Right renal cortex interstitium (tissue), 3 donors: Measurements from ENCODE around the gene B4GALNT4. TPM values are rescaled to one million over a fixed set of nuclear protein-coding genes. Genes with fewer than 3 reads are reported as not detected.
"Not testable (repeated sequence)": the region's sequence is repeated elsewhere in the genome, so short reads cannot be mapped to it uniquely, and the experiment has no call there.

Source experiments
- DNase-seq, 3 donors: peaks; one replicate each; pipeline ENCODE4 v3.0.0-alpha.2; 2013; ENCODE audit warnings: low read depth in 3 of 3, low spot score in 2 of 3
- polyA plus RNA-seq, 3 donors: library from polyadenylated mRNA; unstranded; fragments of 120-200 nt; gene quantifications; one replicate each; pipeline ENCODE4 v1.2.1, GENCODE V29; 2013; ENCODE audit not compliant: insufficient read length in 3 of 3

The B4GALNT4 gene
- polyA plus RNA-seq, 3 donors = 45.9 to 50.1 (median 47.4) TPM

DNA sequence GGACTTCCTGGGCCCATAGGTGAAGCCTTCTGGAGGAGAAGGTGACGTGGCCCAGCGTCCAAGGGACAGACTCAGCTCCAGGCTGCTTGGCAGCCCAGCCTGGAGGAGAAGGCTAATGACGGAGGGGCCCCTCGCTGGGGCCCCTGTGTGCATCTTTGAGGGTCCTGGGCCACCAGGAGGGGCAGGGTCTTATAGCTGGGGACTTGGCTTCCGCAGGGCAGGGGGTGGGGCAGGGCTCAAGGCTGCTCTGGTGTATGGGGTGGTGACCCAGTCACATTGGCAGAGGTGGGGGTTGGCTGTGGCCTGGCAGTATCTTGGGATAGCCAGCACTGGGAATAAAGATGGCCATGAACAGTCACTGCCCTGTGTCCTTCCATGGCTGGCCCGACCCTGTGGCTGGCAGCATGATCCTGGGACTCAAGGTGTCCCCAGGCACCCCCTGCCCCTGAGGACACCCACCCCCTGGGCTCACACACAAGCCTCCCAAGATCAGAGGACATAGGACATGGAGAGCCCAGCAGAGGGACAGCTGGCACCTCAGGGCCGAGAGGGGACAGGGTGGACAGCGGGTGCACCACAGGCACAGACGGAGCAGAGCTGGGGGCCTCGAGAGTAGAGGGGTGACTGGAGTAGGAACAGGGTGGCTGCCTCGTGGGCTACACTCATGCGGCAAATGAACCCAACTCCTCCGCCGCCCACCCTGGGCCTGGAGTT is 35.4 kb downstream of the B4GALNT4 start:
- no peak for DNase-seq

GRCh38 chr11:405323-405953 is 36.1 kb downstream of the B4GALNT4 start:
- DNase-seq = no peak

GRCh38 chr11:405954-406795 is 36.9 kb downstream of the B4GALNT4 start:
- DNase-seq = no peak

GRCh38 chr11:406796-407650 is 37.7 kb downstream of the B4GALNT4 start:
- no peak for DNase-seq

DNA sequence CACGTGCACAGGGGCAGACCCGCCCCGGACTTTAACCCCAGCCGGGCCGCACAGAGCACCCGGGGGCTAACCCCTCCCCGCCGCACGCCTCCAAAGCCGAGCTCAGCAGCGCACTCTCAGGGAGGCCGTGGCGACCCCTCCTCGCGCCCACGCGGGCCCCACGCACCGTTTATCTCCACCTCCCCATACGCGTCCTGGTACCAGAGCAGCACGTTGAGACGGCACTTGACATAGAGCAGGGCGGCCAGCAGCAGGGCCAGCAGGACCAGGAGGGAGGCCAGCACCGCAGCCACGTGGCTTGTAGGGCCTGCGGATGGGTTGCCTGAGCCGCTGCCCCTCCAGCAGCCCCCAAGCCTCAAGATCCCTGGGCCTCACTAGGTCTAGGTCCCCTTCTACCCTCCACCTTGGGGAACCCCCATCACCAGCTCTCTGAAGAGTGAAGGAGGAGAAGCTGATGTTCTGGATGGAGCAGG is 38.4 kb downstream of the B4GALNT4 start:
- DNase-seq = no peak

DNA sequence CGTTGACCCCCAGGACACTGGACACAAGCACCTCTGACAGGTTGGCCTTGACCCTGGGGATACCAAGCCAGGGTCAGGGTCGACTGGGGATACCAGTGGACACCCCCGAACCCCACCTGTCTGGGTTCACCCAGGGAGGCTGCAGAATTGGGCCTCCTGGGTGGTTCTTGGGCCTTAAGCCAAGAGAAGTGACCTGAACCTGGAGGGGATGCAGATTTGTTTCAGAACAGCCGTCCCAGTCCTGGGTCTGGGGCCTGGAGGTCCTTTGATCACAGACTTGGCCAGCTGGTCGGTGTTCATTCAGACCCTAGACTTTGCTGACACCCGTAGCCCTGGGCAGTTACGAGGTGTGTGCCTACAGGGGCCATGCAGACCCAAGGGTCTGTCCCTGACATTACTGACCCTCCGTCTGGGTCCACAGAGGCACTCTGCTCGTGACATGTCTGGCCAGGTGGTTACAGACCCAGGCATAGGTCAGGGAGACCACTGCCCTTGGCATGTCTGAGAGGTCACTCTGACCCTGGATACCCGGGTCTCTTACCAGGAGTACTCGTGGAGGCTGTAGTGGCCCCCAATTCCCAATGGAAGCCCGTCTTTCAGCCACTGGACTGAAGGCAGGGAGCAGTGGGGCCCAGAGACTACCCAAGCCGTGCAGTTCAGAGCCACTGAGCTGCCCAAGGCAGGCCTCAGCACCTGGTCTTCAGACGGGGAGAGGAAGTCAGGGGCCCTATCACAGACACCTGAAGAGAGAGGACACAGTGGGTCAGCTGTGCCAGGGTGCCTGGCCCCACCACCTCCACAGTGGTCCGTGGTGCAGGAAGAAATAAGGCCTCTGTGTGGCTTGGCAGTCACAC is 39.1 kb downstream of the B4GALNT4 start:
- DNase-seq = no peak

DNA sequence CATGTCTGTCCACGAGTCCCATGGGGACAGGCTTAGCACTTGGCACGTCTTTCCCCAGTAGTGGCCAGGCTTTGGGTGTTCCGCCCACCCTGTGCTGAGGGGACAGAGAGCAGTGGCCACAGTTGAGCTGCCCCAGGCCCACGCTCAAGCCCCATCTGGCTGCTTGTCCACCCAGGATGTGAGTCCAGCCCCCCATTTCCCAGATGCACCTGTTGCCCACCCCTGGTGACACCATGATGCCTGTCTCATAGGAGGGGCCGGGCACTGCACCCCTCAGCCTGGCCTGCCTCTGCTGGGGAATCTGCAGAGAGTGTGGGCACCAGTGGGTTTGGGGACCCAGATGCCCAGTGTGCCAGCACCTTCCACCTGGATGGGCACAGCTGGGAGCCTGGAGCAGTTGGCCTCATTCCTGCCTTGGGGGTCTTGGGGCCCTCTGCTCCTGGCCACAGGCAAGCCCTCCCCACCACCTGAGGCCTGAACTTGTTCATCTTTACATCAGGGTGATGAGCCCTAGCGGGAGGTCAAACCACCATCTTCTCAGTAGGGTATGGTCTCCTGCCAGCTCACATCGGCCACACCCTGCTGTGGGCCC is 39.8 kb downstream of the B4GALNT4 start:
- no peak for DNase-seq

- no peak for DNase-seq
These were observed 40.5 kb downstream of the B4GALNT4 start for GRCh38 chr11:409600-410483.

DNA sequence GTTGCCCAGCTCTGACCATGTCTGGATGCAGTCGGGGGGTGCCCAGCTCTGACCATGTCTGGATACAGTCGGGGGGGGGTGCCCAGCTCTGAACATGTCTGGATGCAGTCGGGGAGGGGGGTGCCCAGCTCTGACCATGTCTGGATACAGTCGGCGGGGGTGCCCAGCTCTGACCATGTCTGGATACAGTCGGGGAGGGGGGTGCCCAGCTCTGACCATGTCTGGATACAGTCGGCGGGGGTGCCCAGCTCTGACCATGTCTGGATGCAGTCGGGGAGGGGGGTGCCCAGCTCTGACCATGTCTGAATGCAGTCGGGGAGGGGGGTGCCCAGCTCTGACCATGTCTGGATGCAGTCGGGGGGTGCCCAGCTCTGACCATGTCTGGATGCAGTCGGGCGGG is 41.4 kb downstream of the B4GALNT4 start:
- not testable (repeated sequence) for DNase-seq

- not testable (repeated sequence) for DNase-seq
These were observed 42.2 kb downstream of the B4GALNT4 start for GRCh38 chr11:411520-411919.

DNA sequence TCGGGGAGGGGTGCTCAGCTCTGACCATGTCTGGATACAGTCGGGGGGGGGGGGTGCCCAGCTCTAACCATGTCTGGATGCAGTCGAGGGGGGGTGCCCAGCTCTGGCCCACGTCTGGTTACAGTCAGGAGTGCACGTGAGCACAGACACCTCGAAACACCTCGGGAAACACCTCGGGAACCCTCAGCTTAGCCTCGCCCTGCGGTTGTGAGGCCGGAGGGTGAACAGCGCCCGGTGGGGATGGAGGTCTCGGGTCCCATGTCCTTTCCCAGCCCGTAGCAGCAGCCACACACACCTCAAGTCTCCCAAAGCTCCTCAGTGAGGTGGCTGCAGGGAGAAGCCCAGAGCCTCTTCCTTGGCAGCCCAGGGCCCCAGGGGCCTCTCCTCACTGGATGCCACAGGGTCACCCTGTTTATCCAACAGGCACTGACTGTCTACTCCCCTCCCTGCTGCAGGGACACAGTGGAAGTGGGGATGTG is 43.4 kb downstream of the B4GALNT4 start:
- no peak for DNase-seq

DNA sequence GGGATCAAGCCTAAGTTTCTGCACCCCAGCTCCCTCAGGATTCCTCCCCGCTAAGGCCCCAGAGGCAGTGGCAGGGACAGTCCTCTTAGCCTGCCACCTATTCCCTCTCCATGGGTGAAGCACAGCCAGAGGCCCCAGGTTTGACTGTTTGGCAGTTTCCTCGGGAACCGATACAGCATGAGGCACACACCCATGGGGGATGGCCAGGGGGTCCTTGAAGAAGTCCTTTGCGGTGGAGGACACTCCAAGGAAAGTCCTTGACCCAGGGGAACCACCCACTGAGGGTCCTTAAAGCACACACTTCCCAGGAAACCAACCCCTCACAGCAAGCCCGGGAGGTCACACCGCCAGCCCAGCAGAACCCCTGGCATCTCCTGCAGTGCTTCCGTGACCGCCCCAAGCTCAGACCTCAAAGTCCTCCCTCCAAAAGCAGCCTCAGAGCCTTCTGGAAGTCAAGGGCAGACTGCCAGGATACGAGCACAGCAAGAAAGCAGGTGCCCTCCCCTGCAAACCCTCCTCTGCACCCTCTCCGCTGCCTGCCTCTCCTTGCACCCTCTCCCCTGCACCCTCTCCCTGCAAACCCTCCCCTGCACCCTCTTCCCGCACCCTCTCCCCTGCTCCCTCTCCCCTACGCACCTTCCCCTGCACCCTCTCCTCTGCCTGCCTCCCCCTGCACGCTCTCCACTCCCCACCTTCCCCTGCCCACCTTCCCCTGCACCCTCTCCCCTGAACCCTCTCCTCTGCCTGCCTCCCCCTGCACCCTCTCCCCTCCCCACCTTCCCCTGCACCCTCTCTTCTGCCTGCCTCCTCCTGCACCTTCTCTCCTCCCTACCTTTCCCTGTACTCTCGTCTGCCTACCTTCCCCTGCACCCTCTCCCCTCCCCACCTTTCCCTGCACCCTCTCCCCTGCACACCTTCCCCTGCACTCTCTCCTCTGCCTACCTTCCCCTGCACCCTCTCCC is 44.1 kb downstream of the B4GALNT4 start:
- no peak for DNase-seq

- no peak for DNase-seq
These were observed 45.1 kb downstream of the B4GALNT4 start for GRCh38 chr11:414318-414857.

DNA sequence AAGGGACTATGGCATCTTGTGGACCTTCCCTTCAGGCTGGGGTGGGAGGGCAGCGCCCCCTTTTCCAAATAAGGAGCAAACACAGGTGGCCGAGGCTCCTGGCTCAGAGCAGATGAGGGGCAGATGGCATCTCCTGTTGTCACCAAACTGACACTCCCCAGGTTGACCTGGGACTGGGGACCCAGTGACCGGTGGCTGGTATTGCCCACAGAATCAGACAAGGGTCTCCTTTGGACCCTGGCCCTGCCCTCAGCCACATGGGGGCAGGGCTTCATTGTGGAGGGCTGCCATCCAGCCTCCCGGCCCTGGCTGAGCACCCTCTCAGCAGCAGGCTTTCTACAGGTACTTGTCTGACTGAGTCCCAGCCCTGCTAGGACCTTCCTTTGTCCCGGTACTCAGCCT is 46.3 kb downstream of the B4GALNT4 start:
- no peak for DNase-seq

GRCh38 chr11:416051-416756 is 46.9 kb downstream of the B4GALNT4 start:
- no peak for DNase-seq
